Cardiac muscle cell (in vitro differentiated cells and primary cell): ENCODE results near the gene WWP2. TPM values are rescaled to one million over a fixed set of nuclear protein-coding genes. Genes with fewer than 3 reads are reported as not detected.

Experiments
- DNase-seq, 2 donors: peaks; one replicate each; pipeline versions ENCODE4 v3.0.0 to v3.0.0-alpha.2; 2010 to 2017; ENCODE audit warnings: low read depth in 1 of 2, low spot score in 1 of 2
- H3K27ac ChIP-seq: fragments of 200-600 bp; sonication (generic); 2 replicates; pipeline ENCODE4 v1.5.1; 2016
- H3K27me3 ChIP-seq: fragments of 200-600 bp; sonication (generic); 2 replicates; pipeline ENCODE4 v1.6.0; 2016; ENCODE audit warnings: control low read depth
- H3K36me3 ChIP-seq: fragments of 200-600 bp; sonication (generic); 2 replicates; pipeline ENCODE4 v1.5.1; 2016; ENCODE audit warnings: control low read depth
- H3K4me1 ChIP-seq: fragments of 200-600 bp; sonication (generic); 2 replicates; pipeline ENCODE4 v1.8.1; 2017; ENCODE audit warnings: low read depth, mild to moderate bottlenecking, mixed run types
- H3K4me3 ChIP-seq: fragments of 200-600 bp; sonication (generic); 2 replicates; pipeline ENCODE4 v1.5.1; 2016; ENCODE audit warnings: mild to moderate bottlenecking
- H3K9me3 ChIP-seq: fragments of 200-600 bp; sonication (generic); 2 replicates; pipeline ENCODE4 v1.5.1; 2017; ENCODE audit warnings: low read depth, mild to moderate bottlenecking, control low read depth
- polyA plus RNA-seq: library from polyadenylated mRNA; unstranded; fragments of >200 nt; fragmentation: Nextera tagmentation; extraction: Ambion mirVana; gene quantifications from 2 replicates; pipeline ENCODE4 v1.2.1, GENCODE V29; 2016
- total RNA-seq: library from RNA; depleted of rRNA; stranded (reverse); fragments of >200 nt; gene quantifications from 2 replicates; pipeline ENCODE4 v1.2.3, GENCODE V29; 2016
- TF ChIP-seq, protein P1 (sequence below): IDR thresholded peaks from 2 replicates; pipeline ENCODE4 v1.5.1; 2012; ENCODE audit warnings: low read depth, mild to moderate bottlenecking, low read length

Gene WWP2
- total and polyA plus RNA-seq, 2 experiments from 2014 or later: 21.3 to 27.8 TPM

DNA sequence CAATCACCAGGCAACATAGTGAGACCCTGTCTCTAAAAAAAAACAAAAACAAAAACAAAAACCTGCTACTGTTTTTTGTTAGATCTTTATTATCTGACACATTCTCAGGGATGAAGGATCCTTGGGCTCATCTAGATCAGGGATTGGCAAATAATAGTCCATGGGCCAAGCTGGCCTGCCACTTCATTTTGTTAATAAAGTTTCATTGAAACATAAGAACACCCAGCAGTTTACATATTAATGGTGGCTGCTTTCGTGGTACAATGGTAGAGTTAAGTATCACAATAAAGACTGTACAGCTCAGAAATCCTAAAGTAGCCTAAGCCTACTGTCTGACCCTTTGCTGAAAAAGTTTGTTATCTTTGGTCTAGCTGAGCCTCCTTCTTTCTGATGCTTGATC lies 156.1 kb downstream of the WWP2 start:
- Histone ChIP-seq H3K4me1 (peaks cover 5% of the 10 kb centered on the region), H3K36me3 (no peaks in the 10 kb centered on the region), H3K27me3 (no peaks in the 10 kb centered on the region), H3K27ac (no peak overlapping the region), H3K4me3 (no peak overlapping the region), H3K9me3 (no peaks in the 10 kb centered on the region)
- DNase-seq: peak in 1 of 2 donors; percentile 45
- TF ChIP-seq, protein P1, sequence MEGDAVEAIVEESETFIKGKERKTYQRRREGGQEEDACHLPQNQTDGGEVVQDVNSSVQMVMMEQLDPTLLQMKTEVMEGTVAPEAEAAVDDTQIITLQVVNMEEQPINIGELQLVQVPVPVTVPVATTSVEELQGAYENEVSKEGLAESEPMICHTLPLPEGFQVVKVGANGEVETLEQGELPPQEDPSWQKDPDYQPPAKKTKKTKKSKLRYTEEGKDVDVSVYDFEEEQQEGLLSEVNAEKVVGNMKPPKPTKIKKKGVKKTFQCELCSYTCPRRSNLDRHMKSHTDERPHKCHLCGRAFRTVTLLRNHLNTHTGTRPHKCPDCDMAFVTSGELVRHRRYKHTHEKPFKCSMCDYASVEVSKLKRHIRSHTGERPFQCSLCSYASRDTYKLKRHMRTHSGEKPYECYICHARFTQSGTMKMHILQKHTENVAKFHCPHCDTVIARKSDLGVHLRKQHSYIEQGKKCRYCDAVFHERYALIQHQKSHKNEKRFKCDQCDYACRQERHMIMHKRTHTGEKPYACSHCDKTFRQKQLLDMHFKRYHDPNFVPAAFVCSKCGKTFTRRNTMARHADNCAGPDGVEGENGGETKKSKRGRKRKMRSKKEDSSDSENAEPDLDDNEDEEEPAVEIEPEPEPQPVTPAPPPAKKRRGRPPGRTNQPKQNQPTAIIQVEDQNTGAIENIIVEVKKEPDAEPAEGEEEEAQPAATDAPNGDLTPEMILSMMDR: no peak

DNA sequence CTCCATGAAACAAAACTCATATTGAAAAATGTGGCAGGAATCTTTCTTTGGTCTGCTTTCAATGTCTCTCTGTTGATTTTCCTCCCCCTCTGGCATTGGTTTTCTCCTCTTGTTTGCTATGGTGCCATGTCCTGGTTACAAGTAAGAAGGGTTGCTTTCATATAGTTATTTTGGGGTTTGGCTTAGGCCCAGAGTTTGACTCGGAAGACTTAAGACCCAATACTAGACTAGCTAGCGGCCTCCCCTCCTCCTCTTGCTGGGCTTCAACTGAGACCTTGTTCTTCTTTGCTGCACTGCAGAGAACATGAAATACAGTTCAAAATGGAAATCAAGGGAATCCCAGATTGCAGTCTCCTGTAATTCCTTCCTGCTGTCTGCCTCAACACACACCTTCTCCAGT lies 159.0 kb downstream of the WWP2 start:
- H3K4me1 ChIP-seq: peaks cover 9% of the 10 kb centered on the region
- H3K27ac ChIP-seq: no peak overlapping the region
- TF ChIP-seq, protein P1: no peak
- H3K27me3 ChIP-seq: no peaks in the 10 kb centered on the region
- no peaks in the 10 kb centered on the region for H3K36me3 ChIP-seq
- H3K4me3 ChIP-seq: no peak overlapping the region
- no peak for DNase-seq
- H3K9me3 ChIP-seq: no peaks in the 10 kb centered on the region

DNA sequence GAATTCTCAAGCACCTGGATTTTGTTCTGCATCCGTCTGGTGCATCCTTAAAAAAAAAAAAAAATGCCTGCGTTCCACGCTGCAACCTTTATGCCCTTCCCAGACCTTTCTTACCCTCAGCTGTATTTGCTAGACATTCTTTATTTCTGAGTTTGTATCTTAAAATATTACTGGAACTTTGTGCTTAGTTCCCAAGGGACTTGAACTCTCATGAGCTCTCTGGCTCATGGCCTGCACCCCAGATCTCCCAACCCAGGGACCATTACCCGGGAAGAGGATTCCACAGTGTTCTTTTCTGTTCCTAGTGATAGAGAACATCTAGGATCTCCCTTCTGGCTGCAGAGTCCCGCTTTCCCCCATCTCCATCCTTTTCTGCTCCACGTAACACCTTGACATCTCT lies 160.1 kb downstream of the WWP2 start:
- DNase-seq: no peak
- TF ChIP-seq, protein P1: no peak
- H3K27ac ChIP-seq: no peak overlapping the region

DNA sequence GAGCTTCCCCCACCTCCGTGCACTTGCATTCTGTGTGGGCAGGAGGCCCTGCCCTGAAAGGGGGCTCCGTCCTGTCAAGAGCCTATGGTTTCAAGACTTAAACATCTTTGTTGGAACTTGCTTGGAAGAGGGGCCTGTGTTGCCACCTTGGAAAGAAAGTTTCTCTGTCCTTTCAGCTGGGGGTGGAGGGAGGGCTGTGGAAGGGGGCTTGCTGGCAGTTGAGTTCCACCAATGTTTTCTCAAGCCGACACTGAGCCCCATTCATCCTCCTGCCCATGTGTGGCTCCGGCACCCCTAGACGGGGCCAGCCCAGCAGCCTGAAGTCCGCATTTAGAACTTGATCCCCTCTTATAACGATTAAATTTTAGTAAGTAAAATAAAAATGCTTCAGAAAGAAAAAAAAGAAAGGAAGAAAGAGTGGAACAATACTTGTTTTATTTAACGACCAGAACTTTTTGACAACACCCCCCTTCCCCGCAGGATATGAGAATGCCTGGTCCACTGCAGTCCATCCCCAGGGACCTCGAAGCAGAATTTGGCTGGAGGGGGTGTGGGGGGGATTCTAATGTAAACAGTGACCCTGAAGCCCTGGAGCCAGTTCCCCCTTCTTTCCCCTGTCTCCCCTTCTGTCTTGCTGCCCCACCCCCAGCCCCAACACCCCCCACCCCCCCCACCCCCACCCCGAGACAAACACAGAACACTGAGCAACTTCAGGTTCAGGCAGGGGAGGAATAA lies 162.1 kb downstream of the WWP2 start:
- DNase-seq: no peak
- H3K4me3 ChIP-seq: no peak overlapping the region
- TF ChIP-seq, protein P1: no peak
- no peaks in the 10 kb centered on the region for H3K36me3 ChIP-seq
- no peaks in the 10 kb centered on the region for H3K27me3 ChIP-seq
- H3K27ac ChIP-seq: no peak overlapping the region
- H3K4me1 ChIP-seq: peaks cover 27% of the 10 kb centered on the region
- H3K9me3 ChIP-seq: no peaks in the 10 kb centered on the region

More for the DNA sequence above, 160.1 kb downstream of the WWP2 start:
- Histone ChIP-seq H3K9me3 (no peaks in the 10 kb centered on the region), H3K4me1 (peaks cover 13% of the 10 kb centered on the region), H3K36me3 (no peaks in the 10 kb centered on the region), H3K4me3 (no peak overlapping the region), H3K27me3 (no peaks in the 10 kb centered on the region)

DNA sequence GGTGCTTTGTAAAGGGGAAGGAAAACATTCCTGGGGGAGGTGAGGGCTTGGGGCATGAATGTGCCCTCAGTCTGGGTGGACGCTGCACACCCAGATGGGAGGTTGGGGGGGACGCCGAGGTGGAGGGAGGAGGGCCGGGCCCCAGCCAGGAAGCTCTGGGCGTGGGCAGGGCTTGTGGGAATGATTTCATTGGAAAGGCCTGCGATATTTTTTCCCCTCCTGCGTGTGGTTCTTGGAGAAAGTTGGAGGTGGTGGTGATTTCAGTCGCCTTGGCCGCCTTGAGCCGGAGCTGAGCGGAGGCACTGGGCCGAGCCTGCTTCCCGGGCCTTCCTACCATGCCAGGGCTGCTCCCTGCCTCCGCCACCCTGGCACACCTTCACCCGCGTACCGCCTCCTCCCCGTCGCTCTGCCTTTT lies 162.7 kb downstream of the WWP2 start:
- H3K27ac ChIP-seq: no peak overlapping the region
- no peaks in the 10 kb centered on the region for H3K27me3 ChIP-seq
- peak in 1 of 2 donors; percentile 92 for DNase-seq
- H3K9me3 ChIP-seq: no peaks in the 10 kb centered on the region
- H3K4me1 ChIP-seq: peaks cover 33% of the 10 kb centered on the region
- no peaks in the 10 kb centered on the region for H3K36me3 ChIP-seq
- TF ChIP-seq, protein P1: no peak
- H3K4me3 ChIP-seq: no peak overlapping the region
